Stimulated activated CD8-positive, alpha-beta memory T cell treated with anti-CD3 and anti-CD28 coated beads, Interleukin-15, amount 100 ng/mL, for 24 hours (primary cell): ENCODE results near the gene TMEM156.
A peak's percentile ranks its signal among the peaks of the same experiment; 100 is the strongest.

Experiments used
- DNase-seq: peaks from one replicate; pipeline ENCODE4 v3.0.0-alpha.2; 2020; ENCODE audit warnings: low read depth

The TMEM156 gene, protein sequence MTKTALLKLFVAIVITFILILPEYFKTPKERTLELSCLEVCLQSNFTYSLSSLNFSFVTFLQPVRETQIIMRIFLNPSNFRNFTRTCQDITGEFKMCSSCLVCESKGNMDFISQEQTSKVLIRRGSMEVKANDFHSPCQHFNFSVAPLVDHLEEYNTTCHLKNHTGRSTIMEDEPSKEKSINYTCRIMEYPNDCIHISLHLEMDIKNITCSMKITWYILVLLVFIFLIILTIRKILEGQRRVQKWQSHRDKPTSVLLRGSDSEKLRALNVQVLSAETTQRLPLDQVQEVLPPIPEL

GRCh38 chr4:39032218-39033085 is at the start of gene TMEM156:
Gene TMEM156, minus strand, starts transcription at chr4:39032409. Its CDS starts 96 bp downstream, at chr4:39032313.
- DNase-seq = no peak

- no peak for DNase-seq
Observed at GRCh38 chr4:39078829-39079228, 46.6 kb upstream of the TMEM156 start.

DNA sequence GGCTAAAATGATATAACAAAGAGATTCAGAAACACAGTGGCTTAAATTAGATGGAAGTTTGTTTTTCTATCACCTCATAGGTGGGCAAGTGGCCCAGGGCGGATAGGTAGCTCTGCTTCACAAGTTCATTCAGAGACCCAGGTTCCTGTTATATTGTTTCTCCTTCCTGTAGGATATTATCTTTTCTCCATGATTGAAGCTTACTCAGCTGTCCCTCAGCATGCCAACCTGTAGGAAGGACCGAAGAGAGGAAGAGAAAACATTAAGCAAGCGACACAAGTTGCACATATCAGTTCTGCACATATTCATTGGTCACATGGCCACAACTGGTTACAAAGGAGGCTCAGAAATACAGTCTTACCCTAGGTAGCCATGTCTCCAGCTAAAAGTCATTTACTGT is 36.7 kb upstream of the TMEM156 start:
- no peak for DNase-seq

DNA sequence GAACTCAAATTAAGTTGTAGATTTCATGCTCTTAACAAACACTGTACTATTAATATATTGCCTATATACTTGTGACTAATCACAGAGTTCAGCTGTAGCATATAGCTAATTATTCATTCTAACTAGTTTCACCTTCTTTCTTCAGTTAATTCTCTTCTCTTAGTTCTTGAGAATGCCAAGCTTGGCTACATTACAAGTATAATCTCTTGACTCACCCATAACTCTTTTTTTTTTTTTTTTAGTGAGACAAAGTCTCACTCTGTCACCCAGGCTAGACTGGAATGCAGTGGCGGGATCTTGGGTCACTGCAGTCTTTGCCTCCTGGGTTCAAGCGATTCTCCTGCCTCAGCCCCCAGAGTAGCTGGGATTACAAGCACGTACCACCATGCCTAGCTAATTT is 35.2 kb upstream of the TMEM156 start:
- DNase-seq = no peak

GRCh38 chr4:39067031-39067430 is 34.8 kb upstream of the TMEM156 start:
- no peak for DNase-seq

DNA sequence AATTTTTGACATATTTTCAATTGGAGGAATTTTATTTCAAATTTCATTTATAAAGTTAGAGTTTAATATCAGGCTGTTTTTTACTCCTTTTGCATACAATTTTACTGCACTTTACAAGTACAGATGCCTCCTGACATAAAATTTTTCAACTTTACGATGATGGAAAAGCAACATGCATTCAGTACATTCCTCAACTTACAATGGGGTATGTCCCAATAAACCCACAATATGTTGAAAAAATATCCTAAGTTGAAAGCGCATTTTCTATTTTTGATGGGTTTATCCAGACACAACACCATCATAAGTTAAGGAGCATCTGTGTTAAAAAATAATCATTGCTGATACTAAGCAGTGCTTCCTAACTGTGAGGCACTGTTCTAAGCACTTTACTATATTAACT is 34.2 kb upstream of the TMEM156 start:
- no peak for DNase-seq

DNA sequence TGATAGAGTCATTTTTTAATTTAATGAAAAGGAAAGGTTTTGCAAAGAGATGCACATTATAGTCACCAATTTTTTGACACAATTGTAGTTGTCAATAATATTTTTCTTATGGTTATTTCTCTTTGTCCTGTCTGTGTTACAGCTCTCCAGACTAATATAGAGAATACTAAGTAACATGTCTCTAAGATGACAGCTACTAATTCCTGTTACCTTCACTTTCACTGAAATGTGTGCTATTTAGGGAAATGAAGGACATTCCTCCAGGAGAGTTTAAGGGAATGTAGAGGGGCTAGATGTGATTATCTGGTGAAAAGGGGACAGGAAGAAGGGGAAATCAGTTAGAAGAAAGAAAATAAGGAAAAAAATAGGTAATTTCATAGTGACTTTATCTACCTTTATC is 31.2 kb upstream of the TMEM156 start:
- no peak for DNase-seq

- DNase-seq = no peak
Observed at GRCh38 chr4:39062770-39063097, 30.5 kb upstream of the TMEM156 start.

GRCh38 chr4:39062094-39062769 is 30.0 kb upstream of the TMEM156 start, which contains the start of gene KLHL5:
Gene KLHL5, plus strand, starts transcription at chr4:39062232. Its CDS starts 421 bp downstream, at chr4:39062653.
- DNase-seq = no peak

DNA sequence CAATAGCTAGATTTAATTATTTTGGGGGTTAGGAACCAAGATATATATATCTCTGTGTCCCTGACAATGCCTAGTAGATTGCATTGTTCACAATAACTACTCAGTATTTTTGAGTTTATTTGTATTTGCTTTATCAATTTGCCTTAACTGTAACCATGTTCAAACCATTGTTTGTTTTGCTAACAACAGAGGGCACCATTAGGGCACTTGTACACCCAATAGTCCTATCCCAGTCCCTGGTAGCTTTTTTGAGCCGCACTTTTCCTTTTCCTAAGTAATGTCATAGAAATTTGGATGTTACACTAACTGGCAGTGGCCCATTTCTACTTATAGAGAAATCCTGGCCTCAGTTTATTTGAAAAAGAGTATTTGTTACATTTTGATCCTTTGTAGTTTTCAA is 29.2 kb upstream of the TMEM156 start:
- no peak for DNase-seq

DNA sequence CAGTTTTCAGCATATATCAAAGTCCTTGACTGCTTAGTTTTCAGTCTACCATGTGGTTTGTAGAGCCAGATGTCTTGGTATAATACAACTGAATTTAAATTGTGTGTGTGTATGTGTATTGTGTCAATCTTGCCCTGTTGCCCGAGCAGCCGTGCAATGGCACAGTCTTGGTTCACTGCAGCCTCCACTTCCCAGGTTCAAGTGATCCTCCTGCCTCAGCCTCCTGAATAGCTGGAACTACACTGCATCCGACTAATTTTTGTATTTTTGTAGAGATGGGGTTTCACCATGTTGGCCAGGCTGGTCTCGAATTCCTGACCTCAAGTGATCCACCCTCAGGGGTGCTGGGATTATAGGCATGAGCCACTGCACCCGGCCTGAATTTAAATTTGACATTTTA is 23.8 kb upstream of the TMEM156 start:
- no peak for DNase-seq

DNA sequence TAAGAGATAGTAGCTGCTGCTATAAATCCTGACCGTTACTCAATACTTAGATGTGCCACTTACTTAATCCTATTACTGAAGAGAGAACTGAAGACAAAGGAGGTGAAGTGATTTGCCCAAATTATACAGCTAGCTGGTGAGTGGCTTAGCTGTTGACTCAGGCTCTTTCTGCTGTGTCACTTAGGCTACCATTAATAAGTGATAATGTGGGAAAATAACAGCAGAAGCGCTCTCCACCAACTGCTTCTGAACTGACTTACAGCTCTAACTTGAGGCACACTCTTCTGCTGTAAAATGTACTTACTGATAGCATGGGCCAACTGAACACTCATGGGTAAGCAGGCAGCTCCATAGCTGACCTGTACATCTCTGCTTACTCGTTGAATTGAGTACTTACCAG is 22.3 kb upstream of the TMEM156 start:
- DNase-seq = no peak

GRCh38 chr4:39053983-39054382 is 21.8 kb upstream of the TMEM156 start:
- no peak for DNase-seq

- DNase-seq = no peak
Observed at GRCh38 chr4:39051492-39051891, 19.3 kb upstream of the TMEM156 start.

DNA sequence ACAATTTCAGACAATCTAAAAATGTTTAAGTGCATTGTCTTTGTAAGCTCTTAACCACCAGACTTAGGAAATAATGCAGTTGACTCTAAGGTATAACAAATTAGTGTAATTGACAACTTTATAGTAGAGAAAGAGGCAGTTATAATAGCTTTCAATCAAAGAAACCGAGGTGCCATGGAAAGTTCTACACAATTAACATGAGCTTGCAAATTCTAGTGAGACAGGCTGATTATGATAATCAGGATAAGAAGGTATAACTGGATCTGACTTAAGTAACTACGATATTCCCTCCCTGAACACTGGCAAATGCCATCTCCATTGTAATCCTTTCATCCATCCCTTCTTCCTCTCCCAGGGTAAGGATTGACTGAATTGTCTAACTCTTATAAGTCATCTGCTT is 18.4 kb upstream of the TMEM156 start:
- DNase-seq = no peak

GRCh38 chr4:39048311-39048710 is 16.1 kb upstream of the TMEM156 start:
- DNase-seq = no peak

DNA sequence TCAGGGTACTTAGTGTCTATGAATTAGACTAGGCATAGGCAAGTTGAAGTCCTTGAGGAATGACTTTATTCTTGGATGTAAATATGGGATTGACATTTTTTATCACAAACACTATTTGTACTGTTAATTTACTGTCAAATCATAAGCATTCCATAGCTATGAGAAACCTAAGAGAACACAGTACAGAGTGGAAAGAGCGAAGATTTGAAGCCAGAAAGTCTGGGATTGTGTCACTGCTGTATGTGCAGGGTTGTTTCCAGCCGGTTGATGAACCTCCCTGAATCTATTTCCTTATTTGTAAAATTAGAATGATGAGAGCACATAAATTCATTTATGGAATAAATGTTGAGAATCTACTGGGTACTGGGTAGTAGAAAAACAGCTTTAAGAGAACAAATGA is 15.5 kb upstream of the TMEM156 start:
- no peak for DNase-seq

DNA sequence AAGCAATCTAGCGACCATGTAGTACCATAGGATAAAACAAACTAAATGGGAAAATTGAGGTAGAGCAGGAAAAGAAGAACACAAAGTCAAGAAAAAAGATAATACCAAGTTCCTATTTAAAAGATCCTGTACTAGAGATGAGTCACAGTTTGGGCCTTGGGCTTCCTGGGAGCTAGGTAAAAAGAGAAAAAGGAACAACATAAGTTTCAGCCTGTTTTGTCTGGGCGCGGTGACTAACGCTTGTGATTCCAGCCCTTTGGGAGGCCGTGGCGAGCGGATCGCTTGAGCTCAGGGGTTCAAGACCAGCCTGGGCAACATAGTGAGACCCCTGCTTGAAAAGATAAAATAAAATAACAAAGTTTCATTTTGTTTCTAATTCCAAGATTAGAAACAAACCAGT is 14.0 kb upstream of the TMEM156 start:
- no peak for DNase-seq

DNA sequence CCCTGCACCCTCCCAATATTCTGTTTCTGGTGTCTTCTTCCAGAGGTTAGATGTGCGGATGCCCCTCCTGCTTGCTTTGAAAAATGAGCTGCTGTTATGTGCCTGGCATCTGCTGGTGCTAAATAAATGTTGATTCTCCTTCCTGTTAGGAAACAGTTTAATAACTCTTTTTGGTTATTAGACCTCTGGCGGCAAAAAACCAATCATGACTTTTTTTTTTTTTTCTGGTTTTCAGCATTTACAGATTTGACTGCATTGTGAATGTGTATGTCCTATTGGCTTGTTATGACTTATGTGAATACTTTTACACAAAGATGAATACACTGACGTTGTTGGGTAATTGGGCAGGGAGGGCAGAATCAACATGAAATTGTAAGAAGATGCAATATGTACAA is 13.6 kb upstream of the TMEM156 start:
- DNase-seq = no peak

DNA sequence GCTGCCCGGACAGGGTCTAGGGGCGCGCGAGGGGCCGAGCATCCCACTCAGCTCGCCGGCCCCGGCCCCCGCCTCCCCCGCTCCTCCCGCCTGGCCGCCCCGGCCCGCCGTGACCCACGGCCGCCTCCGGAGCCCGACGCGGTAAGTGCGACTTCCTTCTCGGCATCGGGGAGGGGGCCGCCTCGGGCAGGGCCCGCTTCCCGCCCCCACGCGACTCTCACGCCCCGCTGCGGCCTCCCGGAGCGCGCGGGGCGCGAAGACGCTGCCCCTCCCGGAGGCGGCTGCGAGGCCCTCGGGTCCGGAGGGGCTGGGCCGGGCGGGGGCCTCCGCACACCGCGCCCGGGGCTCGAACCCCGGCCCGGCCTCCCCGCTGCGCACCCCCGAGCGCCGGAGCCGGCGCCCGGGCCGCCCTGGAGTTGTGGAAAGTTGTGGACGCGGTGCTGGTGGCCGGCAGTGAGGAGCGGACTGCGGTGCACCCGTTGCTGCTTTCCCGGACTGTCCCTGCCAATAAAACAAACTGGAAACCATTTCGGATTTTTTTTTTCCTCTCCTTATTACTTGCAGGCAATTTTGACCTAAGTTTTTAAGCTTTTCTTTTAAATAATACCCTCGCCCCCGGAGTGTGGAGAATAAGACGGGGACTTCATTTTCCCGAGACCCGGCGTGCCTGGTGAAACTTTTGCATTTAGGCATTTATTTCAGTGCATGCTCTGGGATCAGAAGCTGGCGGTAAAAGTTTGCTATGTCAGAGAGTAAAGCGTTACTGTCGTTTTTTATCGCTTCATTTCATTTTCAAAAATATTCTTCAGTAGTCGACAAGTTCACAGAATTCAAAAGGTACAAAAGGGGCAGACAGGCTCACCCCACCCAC is 13.0 kb upstream of the TMEM156 start:
- DNase-seq = no peak

DNA sequence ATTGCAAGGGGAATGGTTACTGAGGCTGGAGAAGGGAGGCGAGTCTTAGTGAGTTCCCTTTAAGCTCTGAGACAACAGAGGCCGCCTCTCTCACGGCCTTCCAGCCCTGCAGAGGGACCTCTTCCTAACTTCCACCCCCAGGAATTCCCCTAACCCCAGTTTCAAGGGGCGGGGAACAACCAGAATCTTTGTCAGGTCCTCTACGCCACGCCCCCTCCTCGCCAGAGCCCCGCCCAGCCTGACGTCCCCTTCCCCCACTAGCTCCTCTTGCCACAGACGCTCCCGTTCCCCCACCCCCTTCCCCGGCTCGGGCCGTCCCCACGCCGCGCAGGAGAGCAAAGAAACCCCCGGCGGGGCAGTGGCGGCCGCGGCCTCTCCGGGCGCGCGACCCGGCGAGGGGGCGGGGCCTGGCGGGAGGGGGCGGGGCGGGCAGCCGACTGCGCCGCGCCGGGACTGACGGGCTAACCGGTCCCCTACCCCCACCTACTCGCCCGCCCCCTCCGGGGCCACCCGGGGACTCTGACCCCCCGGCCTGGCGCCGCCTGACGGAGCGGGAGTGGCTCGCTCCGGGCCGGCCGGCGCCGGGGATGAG is 12.3 kb upstream of the TMEM156 start:
- peak; percentile 83 for DNase-seq
